ENCODE measurements around the gene ZNF322. TPM values are rescaled to one million over a fixed set of nuclear protein-coding genes. Genes with fewer than 3 reads are reported as not detected.

The ZNF322 gene
- 9.0 and 11.3 TPM in 2 replicates for total RNA-seq

GRCh38 chr6:26659042-26659999 is at the start of gene ZNF322:
TSS of gene ZNF322 (minus strand) at chr6:26659746. CDS start at chr6:26638553, 21,193 bp downstream.

GRCh38 chr6:26596579-26597388 is 62.8 kb downstream of the ZNF322 start, which contains the start of gene ABT1:
TSS of gene ABT1 (plus strand) at chr6:26596953. CDS start at chr6:26596983, 30 bp downstream.

Other genes starting within 250 kb of the ZNF322 start
- gene BTN3A3, start 219.2 kb downstream of the ZNF322 start, total RNA-seq = 25.1 and 41.9 TPM in 2 replicates
- gene BTN2A1, start 201.8 kb downstream of the ZNF322 start, total RNA-seq = 8.7 and 9.6 TPM in 2 replicates
- gene BTN1A1, start 159.4 kb downstream of the ZNF322 start, total RNA-seq = under 0.01 TPM in 1 of 2 replicates, not detected in the other
- gene HMGN4, start 121.4 kb downstream of the ZNF322 start, total RNA-seq = 64.7 and 68.7 TPM in 2 replicates
- 11.8 and 12.0 TPM in 2 replicates for gene ABT1, start 62.8 kb downstream of the ZNF322 start, total RNA-seq

Data from bronchial smooth muscle cell (primary cell).